ENCODE measurements around the gene PCBP3.
"Not testable (repeated sequence)": the region's sequence is repeated elsewhere in the genome, so short reads cannot be mapped to it uniquely, and the experiment has no call there.

PCBP3 gene

DNA sequence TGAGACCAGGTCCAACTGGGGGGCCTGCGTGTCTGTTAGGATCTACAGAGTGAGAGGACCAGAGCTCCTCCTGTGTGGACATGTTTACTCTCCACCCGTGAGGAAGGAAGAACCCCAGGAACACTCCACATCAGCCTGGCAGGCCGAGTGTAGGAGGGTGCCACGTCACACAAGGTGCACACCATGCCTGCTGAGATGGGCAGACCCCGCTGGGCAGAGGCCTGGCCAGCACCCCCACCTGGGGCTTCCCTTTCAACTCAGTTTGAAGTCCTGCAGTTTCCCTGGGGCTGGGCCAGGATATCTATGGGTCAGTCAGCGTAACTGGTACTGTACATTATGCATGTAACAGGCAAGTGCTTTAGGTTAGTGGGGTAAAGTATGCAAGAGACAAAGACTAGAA is 30.1 kb upstream of the PCBP3 start:
- no peak for DNase-seq (ENCODE audit: low read depth, low spot score)

DNA sequence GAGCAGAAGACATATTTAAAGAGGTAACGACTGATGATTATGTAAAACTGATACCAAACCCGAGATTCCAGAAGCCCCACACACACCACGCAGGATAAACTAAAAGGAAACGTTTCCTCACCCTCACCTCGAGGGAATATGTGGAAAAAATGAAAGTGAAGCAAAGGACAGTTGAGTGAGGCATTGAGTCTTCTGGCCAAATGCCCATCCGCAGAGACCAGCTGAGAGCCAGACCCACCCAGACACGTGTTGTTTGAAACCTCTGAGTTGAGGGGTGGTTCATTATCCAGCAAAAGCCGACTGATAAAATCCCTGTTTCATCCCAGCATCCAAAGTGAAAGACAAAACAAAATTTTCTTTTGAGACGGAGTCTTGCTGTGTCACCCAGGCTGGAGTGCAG is 29.6 kb upstream of the PCBP3 start:
- DNase-seq (ENCODE audit: low read depth, low spot score): no peak

DNA sequence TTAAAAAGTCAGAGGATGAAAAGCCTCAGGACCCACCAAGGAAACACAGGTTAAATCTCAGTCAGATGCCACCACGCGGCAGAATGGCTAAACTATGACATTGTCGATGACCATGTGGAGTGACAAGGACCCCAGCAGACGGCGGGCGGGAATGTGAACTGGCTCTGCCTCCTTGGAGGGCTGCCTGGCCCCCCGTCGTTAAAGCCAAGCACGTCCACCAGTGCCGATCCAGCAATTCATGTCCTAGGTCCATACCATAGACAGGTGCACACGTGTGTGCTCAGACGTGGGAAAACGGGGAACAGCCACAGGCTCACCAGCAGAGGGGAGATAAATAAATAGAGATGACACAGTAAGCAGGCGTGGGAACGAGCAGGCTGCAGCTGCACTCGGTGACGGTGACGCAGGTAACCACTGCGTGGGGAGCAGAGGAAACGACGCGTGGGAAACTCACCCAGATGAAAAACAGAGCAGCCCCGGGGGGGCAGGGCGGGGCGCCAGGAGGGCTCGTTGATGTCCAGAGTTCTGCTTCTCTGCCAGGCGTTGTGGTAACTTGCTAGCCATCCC is 28.3 kb upstream of the PCBP3 start:
- DNase-seq (ENCODE audit: low read depth, low spot score): no peak

DNA sequence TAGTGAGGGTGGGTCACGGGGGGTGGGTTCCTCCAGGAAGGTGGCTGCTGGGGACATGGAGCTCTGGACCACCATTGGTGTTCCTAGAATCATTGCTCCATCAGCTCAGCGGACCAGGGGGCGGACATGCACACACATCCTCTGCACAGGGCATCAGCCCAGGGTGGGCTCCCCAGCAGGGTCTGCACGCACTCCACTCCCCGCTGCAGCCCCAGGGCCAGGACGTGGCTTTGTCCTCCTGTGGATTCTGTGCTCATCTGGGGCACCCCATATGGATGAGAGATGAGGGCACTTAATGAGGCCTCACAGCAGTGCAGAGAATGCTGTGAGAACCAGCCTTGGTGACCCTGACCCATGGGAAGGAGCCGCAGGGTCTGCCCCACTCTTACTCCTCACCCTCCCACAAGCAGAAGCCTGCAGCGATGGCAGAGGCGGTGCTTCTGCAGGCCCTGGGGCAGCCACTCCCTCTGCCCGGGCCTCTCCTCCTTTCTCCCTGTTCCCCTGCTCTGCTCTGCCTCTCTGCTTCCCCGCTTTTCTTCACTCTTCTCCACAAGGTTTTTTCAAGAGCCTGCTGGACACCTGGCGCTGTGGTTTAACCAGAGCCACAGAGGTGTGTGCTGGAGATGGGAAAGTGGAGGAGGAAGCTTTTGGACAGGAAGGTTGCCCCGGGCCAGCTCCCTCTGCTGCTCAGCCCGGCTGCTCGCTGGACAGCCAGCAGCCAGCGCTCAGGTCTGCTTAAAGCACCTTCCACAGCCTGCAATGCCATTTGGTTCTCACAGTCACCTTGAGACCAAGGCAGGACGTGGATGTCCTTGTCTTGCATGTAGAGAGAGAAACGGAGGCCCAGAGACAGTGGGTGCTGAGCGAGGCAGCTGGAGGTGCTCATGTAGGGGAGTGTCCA is 26.3 kb upstream of the PCBP3 start:
- DNase-seq (ENCODE audit: low read depth, low spot score): peak; percentile 58

DNA sequence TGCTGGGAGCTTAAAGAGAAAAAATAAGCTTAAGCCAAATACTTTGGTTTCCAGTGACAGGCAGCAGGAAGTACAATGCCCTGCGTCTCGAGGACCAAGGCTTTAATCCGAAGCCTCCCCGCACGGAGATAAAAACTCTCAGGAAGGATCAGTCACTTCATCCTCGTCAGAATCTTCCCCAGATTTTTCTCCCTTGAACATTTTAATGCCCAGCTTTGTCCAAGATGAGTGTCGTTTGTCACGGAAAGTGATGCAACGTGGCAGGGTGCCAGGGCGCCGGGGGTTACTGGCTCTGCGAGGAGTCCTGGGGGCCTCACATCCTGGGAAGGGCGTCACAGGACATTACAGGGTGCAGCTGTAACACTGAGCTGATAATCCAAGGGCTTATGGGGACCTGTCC is 25.2 kb upstream of the PCBP3 start:
- DNase-seq (ENCODE audit: low read depth, low spot score): no peak

DNA sequence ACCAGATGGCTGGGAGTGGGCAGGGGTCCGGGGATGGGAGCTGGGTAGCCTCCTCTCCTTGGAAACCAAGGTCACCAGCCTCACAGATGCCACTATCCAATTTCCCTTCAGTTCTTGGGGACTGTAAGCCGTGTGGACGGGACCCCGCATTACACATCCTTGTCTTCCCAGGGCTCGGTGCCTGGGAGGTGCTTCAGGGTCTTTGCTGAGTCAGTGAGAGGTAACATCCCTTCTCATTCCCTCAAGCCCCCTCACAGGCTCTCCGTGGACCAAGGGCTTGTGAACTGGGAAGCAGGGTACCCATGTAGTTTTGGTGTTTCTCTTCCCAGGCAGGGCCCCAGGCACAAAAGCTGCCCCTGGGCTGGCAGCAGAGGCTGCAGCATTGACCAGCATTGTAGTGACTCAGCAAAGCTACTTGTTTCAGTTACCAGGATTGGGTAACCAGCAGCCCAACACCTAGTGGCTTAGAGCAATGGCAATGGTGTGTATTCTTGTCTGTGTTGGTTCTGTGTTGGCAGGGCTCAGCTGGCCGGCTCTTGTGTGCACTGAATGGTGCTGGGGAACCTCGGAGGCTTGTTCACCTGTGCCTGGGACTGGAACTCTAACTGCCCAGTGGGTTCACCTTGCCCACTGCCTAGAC is 24.6 kb upstream of the PCBP3 start:
- DNase-seq (ENCODE audit: low read depth, low spot score): no peak

DNA sequence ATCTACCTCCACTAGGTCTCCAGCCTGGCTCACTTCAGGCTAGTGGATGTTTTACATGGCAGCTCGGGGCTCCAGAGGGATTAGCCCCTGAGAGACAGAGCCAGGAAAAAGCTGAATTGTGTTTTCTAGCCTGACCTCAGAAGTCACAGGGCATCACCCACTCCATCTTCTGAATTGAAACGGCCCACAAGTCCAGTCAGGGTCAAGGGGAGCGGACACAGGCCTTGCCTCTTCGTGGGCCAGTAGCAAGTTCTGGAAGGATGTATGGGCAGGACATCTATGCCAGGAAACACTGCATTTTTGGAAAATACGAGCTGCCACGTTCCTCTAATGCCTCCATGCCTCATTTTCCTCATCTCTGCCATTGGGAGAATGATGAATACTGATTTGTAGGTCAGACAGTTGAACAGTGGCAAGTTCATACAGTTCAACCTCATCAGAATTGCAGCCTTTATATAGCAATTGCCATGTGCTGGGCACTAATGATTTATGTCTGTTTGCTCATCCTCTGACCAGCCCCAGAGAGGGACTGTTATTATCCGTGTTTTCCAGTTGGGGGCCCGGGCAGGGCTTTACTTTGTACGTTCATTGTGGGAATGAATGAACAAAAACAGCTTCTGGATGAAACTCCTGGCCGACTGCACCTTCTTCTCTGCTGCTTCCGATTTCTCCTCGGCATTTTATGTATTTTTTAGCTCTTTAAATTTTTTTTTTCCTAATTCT is 23.2 kb upstream of the PCBP3 start:
- no peak for DNase-seq (ENCODE audit: low read depth, low spot score)

DNA sequence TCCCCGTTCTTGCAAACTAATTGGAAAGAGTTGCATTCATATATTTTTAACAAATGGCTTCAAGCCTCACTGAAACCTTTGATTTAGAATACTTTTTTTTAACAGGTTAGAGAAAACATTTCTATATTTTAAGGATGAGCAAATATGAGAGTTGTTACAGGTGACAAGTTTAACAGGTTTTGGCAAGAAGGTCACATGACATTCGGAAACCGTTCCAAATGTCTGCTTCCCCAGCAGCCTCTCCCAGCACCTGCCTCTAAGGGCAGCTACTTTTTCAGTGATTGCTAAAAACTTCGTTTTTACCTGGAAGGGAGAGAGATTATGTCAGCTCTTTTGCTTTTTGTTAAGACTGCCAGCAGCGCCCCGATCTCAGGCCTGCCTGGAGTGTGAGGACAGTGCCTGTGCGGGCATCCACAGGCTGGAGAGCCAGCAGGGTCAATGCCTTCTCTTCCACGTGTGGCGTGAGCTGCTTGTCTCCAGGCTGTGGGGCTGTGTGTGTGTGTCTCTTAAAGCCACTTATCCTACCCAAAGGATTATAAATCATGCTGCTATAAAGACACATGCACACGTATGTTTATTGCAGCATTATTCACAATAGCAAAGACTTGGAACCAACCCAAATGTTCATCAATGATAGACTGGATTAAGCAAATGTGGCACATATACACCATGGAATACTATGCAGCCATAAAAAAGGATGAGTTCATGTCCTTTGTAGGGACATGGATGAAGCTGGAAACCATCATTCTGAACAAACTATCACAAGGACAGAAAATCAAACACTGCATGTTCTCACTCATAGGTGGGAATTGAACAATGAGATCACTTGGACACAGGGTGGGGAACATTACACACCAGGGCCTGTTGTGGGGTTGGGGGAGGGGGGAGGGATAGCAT is 21.8 kb upstream of the PCBP3 start:
- not testable (repeated sequence) for DNase-seq (ENCODE audit: low read depth, low spot score)

DNA sequence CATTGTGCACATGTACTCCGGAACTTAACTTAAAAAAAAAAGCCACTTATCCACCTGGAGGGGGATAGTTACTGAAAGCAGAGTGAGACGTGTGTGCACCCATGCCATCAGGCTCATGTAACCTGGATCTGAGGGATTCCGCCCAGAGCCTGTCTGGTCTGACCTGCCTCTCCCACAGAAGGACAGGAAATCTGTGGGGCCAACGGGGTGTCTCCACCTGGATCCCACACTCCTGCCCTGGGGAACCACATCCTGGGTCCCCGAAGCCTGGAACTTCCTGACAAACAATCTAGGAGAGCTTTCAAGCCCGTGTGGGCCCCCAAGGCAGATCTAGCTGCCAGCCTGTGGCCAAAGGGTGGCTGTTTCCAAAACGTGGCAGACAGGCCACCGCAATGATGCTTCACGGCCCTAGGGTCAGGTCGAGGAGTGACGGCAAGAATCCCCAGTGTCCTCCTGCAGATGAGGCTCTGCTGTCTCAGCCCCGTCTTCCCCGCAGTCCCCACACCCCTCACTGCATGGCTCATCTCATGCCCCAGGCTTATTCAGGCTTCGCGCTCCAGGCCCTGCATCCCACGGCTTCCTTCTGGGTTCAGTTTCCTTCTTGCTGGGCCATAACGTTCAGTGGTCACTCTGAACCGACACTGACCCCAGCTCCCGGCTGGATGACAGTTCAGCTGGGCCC is 21.0 kb upstream of the PCBP3 start:
- DNase-seq (ENCODE audit: low read depth, low spot score): no peak

DNA sequence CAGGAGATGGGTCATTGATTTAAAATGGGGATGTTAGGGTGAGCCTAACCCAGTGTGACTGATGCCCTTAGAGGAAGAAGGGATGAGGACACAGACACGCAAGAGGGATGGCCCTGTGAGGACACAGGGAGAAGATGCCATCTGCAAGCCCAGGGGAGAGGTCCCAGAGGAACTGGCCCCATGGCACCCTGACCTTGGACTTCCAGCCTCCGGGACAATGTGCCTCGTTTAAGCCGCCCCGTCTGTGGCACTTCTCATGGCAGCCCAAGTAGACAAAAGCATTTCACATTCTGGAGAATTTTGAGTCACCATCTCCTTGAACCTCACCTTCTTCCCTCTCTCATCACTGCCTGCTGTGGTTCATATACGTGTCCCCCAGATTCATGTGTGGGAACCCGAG is 20.1 kb upstream of the PCBP3 start:
- DNase-seq (ENCODE audit: low read depth, low spot score): no peak

DNA sequence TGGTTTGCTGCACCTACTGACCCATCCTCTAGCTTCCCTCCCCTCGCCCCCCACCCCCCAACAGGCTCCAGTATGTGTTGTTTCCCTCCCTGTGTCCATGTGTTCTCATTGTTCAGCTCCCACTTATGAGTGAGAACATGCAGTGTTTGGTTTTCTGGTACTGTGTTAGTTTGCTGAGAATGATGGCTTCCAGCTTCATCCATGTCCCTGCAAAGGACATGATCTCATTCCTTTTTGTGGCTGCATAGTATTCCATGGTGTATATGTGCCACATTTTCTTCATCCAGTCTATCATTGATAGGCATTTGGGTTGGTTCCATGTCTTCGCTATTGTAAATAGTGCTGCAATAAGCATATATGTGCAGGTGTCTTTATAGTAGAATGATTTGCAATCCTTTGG is 17.4 kb upstream of the PCBP3 start:
- DNase-seq (ENCODE audit: low read depth, low spot score): not testable (repeated sequence)

DNA sequence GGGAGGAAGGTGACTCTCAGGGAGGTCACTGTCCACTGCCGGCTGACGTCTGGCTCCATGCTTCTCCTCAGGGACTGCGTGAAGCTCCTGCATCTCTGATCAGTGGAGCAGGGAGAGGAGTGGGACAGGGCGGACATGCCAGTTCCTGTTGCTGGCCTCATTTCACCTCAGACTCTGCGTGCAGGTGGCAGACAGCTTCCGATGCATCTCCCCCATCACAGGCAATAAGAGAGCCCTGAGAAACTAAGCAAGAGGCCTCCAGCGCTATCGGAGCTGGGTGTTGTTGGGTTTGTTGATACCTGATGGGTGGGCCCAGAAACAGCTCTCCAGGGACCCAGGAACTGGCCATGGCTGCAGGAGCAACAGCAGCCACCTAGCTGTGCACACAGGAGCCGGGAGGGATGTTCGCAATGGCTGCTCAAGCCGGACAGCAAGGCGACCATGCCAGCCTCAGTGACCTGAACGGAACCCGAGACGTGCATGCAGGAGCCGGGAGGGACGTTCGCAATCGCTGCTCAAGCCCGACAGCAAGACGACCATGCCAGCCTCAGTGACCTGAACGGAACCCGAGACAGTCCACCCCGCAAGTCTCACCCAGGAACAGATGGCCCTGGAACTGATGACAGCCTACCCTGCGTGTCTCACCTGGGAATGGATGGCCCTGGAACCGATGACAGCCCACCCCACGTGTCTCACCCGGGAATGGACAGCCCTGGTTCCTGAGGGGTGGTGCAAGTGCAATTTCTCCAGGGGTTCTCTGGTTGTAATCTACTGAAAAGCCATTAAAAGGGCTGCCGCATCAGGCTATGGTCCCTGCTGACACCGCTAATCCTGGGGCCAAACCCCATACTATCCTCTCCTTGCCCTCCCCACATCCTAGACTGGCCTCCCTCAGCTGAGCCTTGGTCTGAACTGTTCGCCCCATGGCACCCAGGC is 14.2 kb upstream of the PCBP3 start:
- no peak for DNase-seq (ENCODE audit: low read depth, low spot score)

DNA sequence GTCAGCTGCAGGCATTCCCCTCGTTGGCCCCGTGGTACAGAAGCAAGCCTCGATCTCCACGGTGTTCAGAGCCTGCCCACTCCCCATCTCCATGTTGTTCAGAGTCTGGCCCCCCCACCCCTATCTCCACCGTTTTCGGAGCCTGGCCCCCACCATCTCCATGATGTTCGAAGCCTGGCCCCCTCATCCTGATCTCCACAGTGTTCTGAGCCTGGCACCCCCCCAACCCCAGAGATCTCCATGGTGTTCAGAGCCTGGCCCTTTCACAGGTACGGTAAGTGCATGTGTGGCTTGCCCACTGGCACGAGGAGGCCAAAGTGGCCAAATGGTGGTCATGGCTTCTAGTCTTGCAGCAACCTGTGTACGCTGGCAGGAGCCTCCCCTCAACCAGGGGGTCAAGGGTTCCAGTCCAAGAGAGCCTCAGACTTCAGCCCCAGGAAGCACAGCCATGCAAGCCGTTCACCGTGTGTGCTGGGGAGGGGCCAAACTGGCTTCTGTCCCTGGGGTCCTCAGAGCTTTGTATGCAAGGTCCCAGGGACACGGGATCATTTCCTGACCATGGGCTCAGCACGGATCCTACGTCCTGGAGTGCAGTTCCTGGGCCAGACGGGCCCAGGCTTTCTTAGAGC is 13.3 kb upstream of the PCBP3 start:
- no peak for DNase-seq (ENCODE audit: low read depth, low spot score)

DNA sequence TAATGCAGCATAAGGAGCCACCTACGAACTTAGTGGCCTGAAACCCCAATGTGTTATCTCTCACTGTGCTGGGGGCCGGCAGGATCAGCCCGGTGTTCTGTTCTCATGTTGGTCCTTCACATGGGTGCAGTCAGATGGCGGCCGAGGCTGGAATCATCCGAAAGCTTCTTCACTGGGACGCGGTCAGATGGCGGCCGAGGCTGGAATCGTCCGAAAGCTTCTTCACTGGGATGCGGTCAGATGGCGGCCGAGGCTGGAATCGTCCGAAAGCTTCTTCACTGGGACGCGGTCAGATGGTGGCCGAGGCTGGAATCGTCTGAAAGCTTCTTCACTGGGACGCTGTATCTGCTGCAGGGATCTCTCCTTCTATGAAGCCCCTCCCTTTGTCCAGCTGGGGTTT is 12.6 kb upstream of the PCBP3 start:
- no peak for DNase-seq (ENCODE audit: low read depth, low spot score)

DNA sequence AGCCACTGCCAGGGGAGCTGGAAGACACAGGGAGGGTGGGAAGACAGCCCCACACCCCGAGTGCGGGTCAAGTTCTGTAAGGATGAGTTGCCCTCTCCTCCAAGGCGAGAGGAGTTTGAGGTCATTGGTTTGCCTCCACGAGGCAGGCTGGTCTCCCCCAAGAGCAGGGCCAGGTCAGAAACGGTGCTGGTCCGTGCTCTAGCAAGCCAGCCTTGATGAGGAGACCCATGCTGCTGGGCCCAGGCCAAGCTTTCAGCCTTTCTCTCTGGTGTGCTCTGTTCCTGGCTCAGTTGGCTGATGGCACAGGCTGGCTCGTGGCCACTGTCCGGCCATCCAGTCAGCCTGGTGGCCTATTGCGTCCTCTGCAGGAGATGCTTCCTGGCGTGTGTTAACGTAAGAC is 12.0 kb upstream of the PCBP3 start:
- no peak for DNase-seq (ENCODE audit: low read depth, low spot score)

DNA sequence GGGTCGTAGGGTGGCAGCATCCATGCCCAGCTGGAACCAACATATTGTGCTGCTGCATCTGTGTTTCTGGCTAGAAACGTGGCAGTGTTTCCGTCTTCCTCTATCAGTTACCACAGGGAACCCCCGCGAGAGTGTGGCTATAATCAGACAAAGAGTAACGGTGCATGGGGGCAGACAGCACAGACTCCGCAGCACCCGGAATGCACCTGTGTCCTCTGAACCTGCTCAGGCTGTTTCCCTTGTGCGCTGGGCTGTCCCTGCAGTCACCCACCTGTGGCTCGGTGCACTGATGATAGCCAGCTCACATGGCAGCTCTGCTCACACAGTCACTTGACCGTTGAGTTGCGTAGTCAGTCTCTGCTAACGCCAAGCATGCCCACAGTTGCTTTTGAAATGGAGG is 11.4 kb upstream of the PCBP3 start:
- DNase-seq (ENCODE audit: low read depth, low spot score): no peak

DNA sequence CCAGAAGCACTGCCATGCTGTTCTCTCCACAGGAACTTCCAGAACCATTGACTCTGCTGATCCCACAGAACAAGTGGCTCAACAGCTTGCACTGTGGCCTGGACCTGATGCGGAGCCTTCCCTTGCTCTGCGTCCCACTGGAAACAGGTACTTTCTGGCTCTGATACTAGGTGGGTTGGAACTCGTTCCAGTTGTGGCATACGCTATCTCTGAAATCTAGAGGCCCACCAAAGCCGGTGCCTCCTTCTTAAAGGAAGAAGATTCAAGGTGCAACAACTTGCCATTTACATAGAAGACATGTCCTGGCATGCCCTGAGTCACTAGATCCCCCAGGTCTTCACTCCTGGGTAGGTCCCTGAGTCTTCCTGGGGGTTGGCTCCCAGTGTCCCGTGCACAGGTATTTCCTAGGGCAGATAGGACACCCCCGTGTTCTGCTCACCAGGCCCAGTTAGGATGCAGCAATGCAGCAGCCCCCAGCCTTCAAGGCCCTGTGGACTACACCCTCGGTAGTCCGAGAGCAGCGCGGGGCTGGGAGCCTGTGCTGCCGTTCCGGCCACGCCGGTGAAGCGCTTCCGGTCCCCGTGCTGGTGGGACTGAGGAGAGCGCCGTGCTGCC is 10.8 kb upstream of the PCBP3 start:
- DNase-seq (ENCODE audit: low read depth, low spot score): no peak

DNA sequence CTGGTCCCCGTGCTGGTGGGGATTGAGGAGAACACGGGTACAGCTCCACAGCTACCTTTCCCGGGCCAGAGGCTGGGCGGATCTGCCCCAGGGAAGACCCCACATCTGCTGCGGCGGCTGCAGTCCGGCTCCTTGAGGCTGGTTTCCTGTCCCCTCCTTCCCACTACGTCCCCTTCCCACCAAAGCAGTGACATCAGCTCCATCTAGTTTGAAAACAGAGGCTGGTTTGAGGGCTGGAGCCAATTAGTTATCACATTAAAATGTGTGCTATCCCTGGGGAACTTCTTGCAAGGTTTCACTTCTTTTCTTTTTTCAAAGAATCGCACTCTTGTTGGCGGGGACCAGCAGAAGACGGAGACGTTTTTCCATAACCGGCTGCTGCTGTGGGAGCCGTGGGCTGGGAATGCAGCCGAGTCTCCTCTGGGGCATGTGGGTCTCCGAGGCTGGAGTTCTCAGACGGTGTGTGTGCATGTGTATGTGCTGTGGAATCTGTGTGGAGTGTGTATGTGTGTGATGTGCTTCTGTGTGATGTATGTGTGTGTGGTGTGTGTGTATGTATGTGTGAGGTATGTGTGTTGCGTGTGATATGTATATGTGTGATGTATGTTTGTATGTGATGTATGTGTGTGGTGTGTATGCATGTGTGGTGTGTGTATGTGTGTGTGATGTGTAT is 8.9 kb upstream of the PCBP3 start:
- DNase-seq (ENCODE audit: low read depth, low spot score): no peak
